Measurements from ENCODE around the gene RNF112. TPM values are rescaled to one million over a fixed set of nuclear protein-coding genes. Genes with fewer than 3 reads are reported as not detected.

The RNF112 gene
- total RNA-seq, 1 experiment from 2014 or later: 0.18 TPM

GRCh38 chr17:19369107-19369778 is 41.8 kb upstream of the RNF112 start:
- H3K4me3 ChIP-seq (ENCODE audit: low read length): no peak overlapping the region
- H4K20me1 ChIP-seq (ENCODE audit: low read length): no peaks in the 10 kb centered on the region
- no peaks in the 10 kb centered on the region for H3K9me3 ChIP-seq (ENCODE audit: low read length)
- intact Hi-C loops (cut with micrococcal nuclease): loop anchor here (10.0 kb wide), 1 partner anchor 396 kb away; no protein-coding TSS in a partner anchor
- peaks cover 6% of the 10 kb centered on the region; the same call in 1 of the 2 replicates for H3K4me1 ChIP-seq (ENCODE audit: insufficient read depth, low read length)
- TF ChIP-seq EZH2phosphoT487 (IDR thresholded peaks at IDR 0.05; ENCODE audit: borderline replicate concordance, low read length) (no peak), EZH2 (IDR thresholded peaks at IDR 0.05; ENCODE audit: low read length, unreplicated experiment) (no peak)
- TF ChIP-seq, protein P1, sequence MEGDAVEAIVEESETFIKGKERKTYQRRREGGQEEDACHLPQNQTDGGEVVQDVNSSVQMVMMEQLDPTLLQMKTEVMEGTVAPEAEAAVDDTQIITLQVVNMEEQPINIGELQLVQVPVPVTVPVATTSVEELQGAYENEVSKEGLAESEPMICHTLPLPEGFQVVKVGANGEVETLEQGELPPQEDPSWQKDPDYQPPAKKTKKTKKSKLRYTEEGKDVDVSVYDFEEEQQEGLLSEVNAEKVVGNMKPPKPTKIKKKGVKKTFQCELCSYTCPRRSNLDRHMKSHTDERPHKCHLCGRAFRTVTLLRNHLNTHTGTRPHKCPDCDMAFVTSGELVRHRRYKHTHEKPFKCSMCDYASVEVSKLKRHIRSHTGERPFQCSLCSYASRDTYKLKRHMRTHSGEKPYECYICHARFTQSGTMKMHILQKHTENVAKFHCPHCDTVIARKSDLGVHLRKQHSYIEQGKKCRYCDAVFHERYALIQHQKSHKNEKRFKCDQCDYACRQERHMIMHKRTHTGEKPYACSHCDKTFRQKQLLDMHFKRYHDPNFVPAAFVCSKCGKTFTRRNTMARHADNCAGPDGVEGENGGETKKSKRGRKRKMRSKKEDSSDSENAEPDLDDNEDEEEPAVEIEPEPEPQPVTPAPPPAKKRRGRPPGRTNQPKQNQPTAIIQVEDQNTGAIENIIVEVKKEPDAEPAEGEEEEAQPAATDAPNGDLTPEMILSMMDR (conservative IDR thresholded peaks at IDR 0.05; ENCODE audit: low read depth, low read length): no peak
- H3K27me3 ChIP-seq (ENCODE audit: low read length): no peaks in the 10 kb centered on the region
- H3K9me2 ChIP-seq (replicated peaks; ENCODE audit: low read length): no peaks in the 10 kb centered on the region
- H3K36me3 ChIP-seq (ENCODE audit: low read depth, low read length): no peaks in the 10 kb centered on the region
- H3K79me2 ChIP-seq (ENCODE audit: low read length): no peaks in the 10 kb centered on the region
- no TSS peak for BruUV-seq (replicated peaks)
- no peak overlapping the region for H3K4me2 ChIP-seq (ENCODE audit: low read length)
- ATAC-seq (no peak), DNase-seq (no peak)
- H2AFZ ChIP-seq (ENCODE audit: low read length): no peak overlapping the region
- no peaks in the 10 kb centered on the region for H3F3A ChIP-seq (ENCODE audit: low read length, unreplicated experiment)
- no peak overlapping the region for H3K27ac ChIP-seq (ENCODE audit: low read length)
- ChIA-PET CTCF (no interaction called here), POLR2A (ENCODE audit: unreplicated experiment) (no interaction called here)
- H3K9ac ChIP-seq (ENCODE audit: low read length): no peak overlapping the region

DNA sequence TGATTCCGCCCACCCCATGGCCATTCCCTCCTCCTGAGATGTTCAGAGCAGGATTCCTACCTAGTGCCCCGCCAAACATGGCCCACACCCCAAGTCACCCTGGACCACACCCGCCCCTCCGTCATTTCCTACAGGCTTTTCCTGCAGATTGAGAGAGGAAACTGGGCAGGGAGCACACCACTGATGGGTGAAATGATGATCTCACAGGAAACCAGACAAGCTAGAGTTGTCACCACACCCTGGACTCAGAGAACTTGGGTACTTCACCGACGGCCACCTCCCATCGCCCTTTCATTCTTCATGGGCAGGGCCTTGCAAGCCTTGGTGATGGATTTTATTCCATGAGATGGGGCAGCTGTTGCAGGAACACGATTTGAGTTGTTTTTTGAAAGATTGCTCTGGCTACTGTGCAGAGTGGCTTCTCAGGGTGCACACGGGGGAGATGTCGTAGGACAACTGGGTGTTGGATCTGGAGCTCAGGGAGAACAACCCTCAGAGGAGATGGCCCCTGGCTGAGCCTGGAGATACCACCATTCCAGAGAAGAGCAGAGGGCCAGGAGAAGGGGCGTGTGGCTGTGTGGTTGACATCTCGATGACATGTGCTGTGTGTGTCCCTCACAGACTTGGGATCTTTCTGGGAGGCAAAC is 41.1 kb upstream of the RNF112 start:
- intact Hi-C loops (cut with micrococcal nuclease): loop anchor here (10.0 kb wide), 1 partner anchor 395 kb away; no protein-coding TSS in a partner anchor
- Histone ChIP-seq H3F3A (ENCODE audit: low read length, unreplicated experiment) (no peaks in the 10 kb centered on the region), H3K9me2 (replicated peaks; ENCODE audit: low read length) (no peaks in the 10 kb centered on the region), H3K9me3 (ENCODE audit: low read length) (no peaks in the 10 kb centered on the region), H4K20me1 (ENCODE audit: low read length) (no peaks in the 10 kb centered on the region), H3K27ac (ENCODE audit: low read length) (no peak overlapping the region), H3K36me3 (ENCODE audit: low read depth, low read length) (no peaks in the 10 kb centered on the region), H3K9ac (ENCODE audit: low read length) (no peak overlapping the region), H3K4me1 (ENCODE audit: insufficient read depth, low read length) (peaks cover 6% of the 10 kb centered on the region; the same call in 1 of the 2 replicates), H3K27me3 (ENCODE audit: low read length) (no peaks in the 10 kb centered on the region), H2AFZ (ENCODE audit: low read length) (no peak overlapping the region), H3K79me2 (ENCODE audit: low read length) (no peaks in the 10 kb centered on the region), H3K4me2 (ENCODE audit: low read length) (no peak overlapping the region), H3K4me3 (ENCODE audit: low read length) (no peak overlapping the region)
- POLR2A ChIA-PET (ENCODE audit: unreplicated experiment): no interaction called here
- CTCF ChIA-PET: no interaction called here
- DNase-seq: no peak
- no peak for ATAC-seq
- no TSS peak for BruUV-seq (replicated peaks)
- TF ChIP-seq, protein P1 (conservative IDR thresholded peaks at IDR 0.05; ENCODE audit: low read depth, low read length): no peak
- TF ChIP-seq EZH2phosphoT487 (IDR thresholded peaks at IDR 0.05; ENCODE audit: borderline replicate concordance, low read length) (no peak), EZH2 (IDR thresholded peaks at IDR 0.05; ENCODE audit: low read length, unreplicated experiment) (no peak)

- no peak for TF ChIP-seq EZH2phosphoT487 (IDR thresholded peaks at IDR 0.05; ENCODE audit: borderline replicate concordance, low read length)
- TF ChIP-seq, protein P1 (conservative IDR thresholded peaks at IDR 0.05; ENCODE audit: low read depth, low read length): no peak
- no peak for TF ChIP-seq EZH2 (IDR thresholded peaks at IDR 0.05; ENCODE audit: low read length, unreplicated experiment)
- no peaks in the 10 kb centered on the region for H3K36me3 ChIP-seq (ENCODE audit: low read depth, low read length)
- H3K9me3 ChIP-seq (ENCODE audit: low read length): no peaks in the 10 kb centered on the region
- H3K9me2 ChIP-seq (replicated peaks; ENCODE audit: low read length): no peaks in the 10 kb centered on the region
- H3K27ac ChIP-seq (ENCODE audit: low read length): no peak overlapping the region
- intact Hi-C loops (cut with micrococcal nuclease): no loop called here
- H3K4me2 ChIP-seq (ENCODE audit: low read length): no peak overlapping the region
- no peaks in the 10 kb centered on the region for H3K27me3 ChIP-seq (ENCODE audit: low read length)
- no peak overlapping the region for H2AFZ ChIP-seq (ENCODE audit: low read length)
- H3K4me1 ChIP-seq (ENCODE audit: insufficient read depth, low read length): peaks cover 6% of the 10 kb centered on the region; the same call in 1 of the 2 replicates
- CTCF ChIA-PET: no interaction called here
- BruUV-seq (replicated peaks): no TSS peak
- no peaks in the 10 kb centered on the region for H3F3A ChIP-seq (ENCODE audit: low read length, unreplicated experiment)
- H4K20me1 ChIP-seq (ENCODE audit: low read length): no peaks in the 10 kb centered on the region
- H3K79me2 ChIP-seq (ENCODE audit: low read length): no peaks in the 10 kb centered on the region
- H3K9ac ChIP-seq (ENCODE audit: low read length): no peak overlapping the region
- POLR2A ChIA-PET (ENCODE audit: unreplicated experiment): no interaction called here
- no peak overlapping the region for H3K4me3 ChIP-seq (ENCODE audit: low read length)
- no peak for DNase-seq
- no peak for ATAC-seq
Observed at GRCh38 chr17:19370493-19370960, 40.5 kb upstream of the RNF112 start.
